HG03565 (cell line): ENCODE measurements around the gene EFNB3.

Source experiments
- ATAC-seq: cut with Tn5 transposase; IDR thresholded peaks from one replicate; pipeline ENCODE4 v1.9.1; 2021; ENCODE audit warnings: mild to moderate bottlenecking, moderate library complexity; ENCODE audit not compliant: unreplicated experiment

EFNB3 gene

GRCh38 chr17:7697828-7698588, 7.0 kb upstream of the EFNB3 start:
- ATAC-seq = no peak

- ATAC-seq = no peak
Measured at GRCh38 chr17:7700510-7700909, 4.5 kb upstream of the EFNB3 start.

- no peak for ATAC-seq
Measured at GRCh38 chr17:7701681-7702080, 3.3 kb upstream of the EFNB3 start.

GRCh38 chr17:7702776-7703175, 2.2 kb upstream of the EFNB3 start:
- no peak for ATAC-seq

- ATAC-seq = no peak
Measured at GRCh38 chr17:7703584-7704479, 1.2 kb upstream of the EFNB3 start.

GRCh38 chr17:7705269-7706255, 560 bp downstream of the EFNB3 start:
- ATAC-seq = no peak

- ATAC-seq = no peak
Measured at GRCh38 chr17:7706631-7707354, 1.8 kb downstream of the EFNB3 start.

GRCh38 chr17:7707446-7707845, 2.4 kb downstream of the EFNB3 start:
- ATAC-seq = no peak

GRCh38 chr17:7707858-7708750, 3.1 kb downstream of the EFNB3 start:
- no peak for ATAC-seq

- ATAC-seq = no peak
Measured at GRCh38 chr17:7709031-7709430, 4.0 kb downstream of the EFNB3 start.

GRCh38 chr17:7710301-7710700, 5.3 kb downstream of the EFNB3 start:
- no peak for ATAC-seq

GRCh38 chr17:7711051-7711755, 6.2 kb downstream of the EFNB3 start:
- ATAC-seq = no peak

GRCh38 chr17:7712111-7712771, 7.2 kb downstream of the EFNB3 start:
- no peak for ATAC-seq

GRCh38 chr17:7713782-7714181, 8.8 kb downstream of the EFNB3 start:
- no peak for ATAC-seq

- no peak for ATAC-seq
Measured at GRCh38 chr17:7714721-7715594, 10.0 kb downstream of the EFNB3 start.

GRCh38 chr17:7715936-7716886, 11.2 kb downstream of the EFNB3 start:
- no peak for ATAC-seq
